Measurements from ENCODE around the gene ASAP2.

The ASAP2 gene

GRCh38 chr2:9232166-9232479 lies 25.5 kb downstream of the ASAP2 start:
- no peak for DNase-seq

- no peak for DNase-seq
These were observed 26.3 kb downstream of the ASAP2 start for GRCh38 chr2:9232886-9233285.

DNA sequence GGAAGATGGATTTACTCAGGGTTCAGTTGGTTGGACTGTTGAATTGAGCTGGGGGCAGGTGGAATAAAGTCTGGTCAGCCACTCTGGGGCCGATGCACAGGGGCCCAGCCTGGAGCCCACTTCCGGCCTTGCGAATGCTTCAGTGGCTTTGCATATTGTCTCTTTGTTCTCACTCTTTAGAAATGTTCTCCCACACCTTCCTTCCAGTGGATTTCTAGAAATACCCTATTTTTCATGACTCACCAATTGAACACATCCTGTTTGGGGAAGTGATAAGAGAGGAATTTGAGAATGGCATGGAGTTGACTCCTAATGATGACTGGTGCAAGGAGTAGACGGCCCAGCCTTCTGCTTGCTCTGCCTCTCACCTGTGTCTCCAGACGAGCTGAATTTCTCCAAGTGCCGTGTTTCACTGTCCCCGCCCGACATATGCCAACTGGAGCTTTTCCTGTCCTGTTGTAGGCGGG lies 28.1 kb downstream of the ASAP2 start:
- no peak for DNase-seq

GRCh38 chr2:9235147-9236044 lies 28.8 kb downstream of the ASAP2 start:
- no peak for DNase-seq

- DNase-seq, result no peak
These were observed 29.4 kb downstream of the ASAP2 start for GRCh38 chr2:9236045-9236344.

GRCh38 chr2:9236867-9237266 lies 30.3 kb downstream of the ASAP2 start:
- DNase-seq, result no peak

- no peak for DNase-seq
These were observed 31.2 kb downstream of the ASAP2 start for GRCh38 chr2:9237831-9238230.

DNA sequence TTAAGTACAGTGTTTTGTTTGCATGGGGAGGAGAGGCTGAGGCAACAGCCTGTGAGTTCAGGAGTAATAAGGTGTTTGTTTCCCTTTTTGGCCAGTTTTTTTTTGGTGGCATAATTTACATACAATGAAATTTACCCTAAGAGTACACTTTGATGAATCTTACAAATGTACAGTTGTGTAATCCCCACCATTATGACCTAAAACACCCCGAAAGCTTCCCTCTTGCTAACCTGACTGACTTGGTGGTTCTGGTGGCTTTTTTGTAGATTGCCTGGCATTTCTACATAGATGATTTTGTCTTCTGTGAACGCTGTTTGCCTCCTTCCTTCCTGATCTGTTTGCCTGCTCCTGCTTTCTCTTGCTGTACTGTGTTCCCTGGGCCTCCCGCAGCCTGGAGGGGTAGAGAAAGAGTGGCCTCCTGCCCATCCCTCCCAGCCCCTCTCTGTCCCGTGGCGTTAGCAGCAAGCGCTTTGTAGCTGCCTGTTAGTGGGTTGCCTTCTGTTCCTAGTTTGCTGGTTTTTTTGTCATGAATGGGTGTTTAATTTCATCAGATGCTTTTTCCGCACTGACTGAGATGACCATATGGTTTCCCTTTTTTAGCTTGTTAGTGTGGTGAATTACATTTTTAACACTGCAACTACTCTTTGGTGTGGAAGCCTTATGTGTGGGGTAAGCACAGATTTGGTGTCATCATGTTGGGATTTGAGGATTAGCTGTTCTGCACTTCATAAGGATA lies 32.1 kb downstream of the ASAP2 start:
- no peak for DNase-seq

GRCh38 chr2:9239616-9240015 lies 33.0 kb downstream of the ASAP2 start:
- no peak for DNase-seq

DNA sequence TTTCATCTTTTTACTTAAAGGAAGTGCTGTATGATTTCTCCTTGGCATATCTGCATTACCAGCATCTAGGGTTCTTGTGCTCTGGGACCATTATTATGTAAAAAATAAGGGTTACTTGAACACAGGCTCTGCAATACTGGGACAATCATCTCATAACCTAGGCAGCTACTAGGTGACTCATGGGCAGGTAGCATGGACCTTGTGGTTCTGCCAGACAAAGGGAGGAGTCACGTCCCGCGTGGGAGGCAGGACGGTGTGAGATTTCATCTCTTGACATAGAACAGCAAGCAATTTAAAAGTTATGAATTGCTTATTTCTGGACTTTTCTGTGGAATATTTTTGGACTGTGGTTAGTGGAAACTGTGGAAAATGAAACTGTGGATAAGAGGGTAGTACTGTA lies 34.1 kb downstream of the ASAP2 start:
- DNase-seq, result no peak

GRCh38 chr2:9241233-9241632 lies 34.6 kb downstream of the ASAP2 start:
- no peak for DNase-seq

DNA sequence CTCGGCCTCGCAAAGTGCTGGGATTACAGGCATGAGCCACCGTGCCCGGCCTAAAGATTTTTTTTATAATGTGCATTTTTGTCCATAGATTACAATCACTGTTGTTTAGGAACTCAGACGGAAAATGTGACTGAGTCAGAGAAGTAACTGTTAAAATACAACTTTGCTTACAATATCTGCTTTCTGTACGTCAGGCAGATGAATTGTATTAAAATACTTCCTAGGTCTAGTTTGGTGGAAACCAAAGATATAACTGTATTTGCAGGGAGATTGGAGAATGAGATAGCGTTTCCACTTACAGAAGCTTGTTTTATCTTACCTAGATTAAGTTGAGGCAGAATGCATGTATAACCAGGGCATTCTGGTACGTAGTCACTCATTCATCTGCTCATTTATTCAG lies 36.7 kb downstream of the ASAP2 start:
- no peak for DNase-seq

DNA sequence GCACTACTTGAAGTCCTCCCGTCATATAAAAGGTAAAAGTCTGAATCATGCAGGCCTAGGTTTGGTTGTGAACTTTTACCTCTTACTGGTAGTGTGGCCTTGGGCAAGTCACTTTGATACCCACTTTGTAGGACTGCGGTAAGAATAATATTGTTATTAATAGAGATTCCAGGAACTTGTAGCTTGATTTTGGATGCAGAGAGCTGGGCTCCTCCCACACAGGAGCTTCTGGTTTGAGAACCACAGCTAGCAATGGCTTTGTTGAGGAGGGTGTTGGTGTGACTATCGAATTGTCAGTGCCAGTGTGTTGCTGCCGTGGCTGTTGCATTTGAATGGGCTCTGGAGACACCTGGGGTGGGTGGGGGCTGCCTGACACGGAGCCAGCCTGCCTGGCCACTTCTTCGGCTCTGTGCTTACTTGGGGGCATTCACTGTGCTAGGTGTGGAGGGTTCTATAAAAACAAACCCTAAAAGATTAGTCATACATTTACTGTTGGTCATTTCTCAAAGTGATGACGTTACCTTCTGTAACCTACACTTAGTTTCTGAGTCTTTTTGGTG lies 38.5 kb downstream of the ASAP2 start:
- DNase-seq, result no peak

GRCh38 chr2:9247177-9247576 lies 40.6 kb downstream of the ASAP2 start:
- no peak for DNase-seq

- DNase-seq, result no peak
These were observed 41.2 kb downstream of the ASAP2 start for GRCh38 chr2:9247786-9248185.

DNA sequence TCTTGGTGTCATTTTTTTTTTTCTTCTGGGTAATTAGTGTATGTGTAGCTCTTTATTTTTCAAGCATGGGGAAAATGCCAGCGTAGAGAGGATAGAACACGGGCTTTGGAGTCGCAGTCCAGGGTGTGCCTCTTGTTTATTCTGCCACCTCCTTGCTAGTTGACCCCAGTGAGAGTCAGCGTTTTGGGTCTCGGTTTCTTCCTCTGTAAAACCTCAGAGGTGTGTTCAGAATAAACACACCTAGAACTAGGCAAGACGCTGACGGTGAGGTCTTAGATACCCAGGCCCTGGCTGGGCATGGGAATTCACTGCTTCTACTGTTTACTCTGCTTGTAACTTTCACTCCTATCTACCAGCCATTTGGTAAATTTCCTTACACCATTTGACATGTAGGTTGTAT lies 41.8 kb downstream of the ASAP2 start:
- no peak for DNase-seq

DNA sequence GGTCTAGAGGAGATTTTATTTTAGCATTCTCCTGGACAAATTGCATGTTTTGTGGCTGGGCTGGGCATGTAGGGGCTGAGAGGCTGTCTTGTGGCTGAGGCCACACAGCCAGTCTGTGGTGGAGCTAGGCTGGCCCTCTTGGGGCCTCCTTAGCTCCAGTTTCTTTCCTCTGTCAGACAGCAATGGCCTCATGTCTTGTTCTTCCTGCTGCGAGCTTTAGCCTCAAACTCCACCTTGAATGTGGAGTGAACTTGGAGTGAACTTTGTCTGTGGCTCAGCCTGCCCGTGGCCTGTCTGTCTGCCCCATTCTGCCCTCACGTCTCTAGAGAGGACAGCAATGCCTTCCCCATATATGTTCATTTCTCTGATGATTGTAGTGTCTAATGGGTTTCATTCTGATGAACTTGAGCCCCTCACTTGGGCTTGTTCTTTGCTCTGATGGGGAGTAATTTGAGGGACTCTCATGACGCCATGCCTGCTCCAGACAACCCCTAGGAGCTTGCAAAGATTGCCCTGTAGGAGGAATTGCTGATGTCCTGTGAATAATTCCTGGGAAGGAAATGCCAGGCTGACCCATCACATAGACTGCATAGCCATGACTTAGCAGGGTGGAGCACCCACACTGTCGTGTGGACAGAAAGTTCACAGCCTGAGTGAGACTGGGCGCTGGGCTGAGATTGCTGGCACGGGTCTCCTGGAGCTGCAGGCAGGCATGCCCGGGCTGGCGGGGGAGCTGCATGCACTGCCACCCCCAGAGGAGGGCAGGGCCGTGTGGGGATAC lies 42.6 kb downstream of the ASAP2 start:
- no peak for DNase-seq

- no peak for DNase-seq
These were observed 43.5 kb downstream of the ASAP2 start for GRCh38 chr2:9250091-9250490.

DNA sequence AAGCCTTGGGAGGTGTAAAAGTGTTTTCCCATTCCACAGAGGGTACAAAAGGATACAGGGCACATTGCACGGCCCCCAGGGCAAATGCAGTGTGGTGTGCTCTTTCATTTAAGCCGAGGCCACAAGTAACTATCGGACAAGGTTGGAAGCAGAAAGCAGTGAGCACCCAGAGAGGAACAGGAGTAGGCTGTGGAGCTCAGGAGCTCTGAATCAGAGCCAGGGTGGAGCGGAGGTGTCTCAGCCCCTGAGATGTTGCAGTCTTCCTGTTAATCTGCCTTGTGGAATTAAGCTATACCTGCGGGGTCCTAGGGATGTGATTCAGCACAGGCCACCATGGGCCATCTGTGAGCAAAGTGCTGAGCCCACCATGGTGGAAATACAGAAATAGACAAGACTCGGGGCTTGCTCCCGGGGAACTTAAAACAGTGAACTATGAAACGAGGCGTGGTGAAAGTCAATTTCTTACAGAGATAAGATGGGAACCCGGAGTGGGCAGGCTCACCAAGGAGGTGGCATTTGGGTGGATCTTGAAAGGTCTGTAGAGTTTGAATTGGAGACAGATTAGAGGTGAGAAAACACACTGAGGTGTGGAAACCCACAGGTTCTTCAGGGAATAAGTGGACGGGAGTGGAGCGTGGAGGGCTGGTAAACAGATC lies 44.0 kb downstream of the ASAP2 start:
- no peak for DNase-seq

GRCh38 chr2:9251154-9252001 lies 44.8 kb downstream of the ASAP2 start:
- DNase-seq, result no peak

DNA sequence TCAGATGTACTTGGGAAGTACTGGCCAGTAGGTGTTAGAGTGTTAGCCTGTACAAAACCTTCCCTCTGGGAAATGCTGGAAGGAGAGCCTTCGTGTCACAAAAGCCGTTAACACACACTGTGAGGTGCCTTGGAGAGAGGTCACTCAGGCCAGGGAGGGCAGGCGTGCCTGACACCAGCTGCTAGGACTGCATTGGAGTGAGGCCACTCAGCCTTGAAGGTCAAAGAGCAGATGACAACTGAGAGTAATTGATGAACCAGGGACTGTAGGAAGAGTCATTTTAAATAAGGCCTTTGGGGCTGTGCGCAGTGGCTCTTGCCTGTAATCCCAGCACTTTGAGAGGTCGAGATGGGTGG lies 45.4 kb downstream of the ASAP2 start:
- no peak for DNase-seq

DNA sequence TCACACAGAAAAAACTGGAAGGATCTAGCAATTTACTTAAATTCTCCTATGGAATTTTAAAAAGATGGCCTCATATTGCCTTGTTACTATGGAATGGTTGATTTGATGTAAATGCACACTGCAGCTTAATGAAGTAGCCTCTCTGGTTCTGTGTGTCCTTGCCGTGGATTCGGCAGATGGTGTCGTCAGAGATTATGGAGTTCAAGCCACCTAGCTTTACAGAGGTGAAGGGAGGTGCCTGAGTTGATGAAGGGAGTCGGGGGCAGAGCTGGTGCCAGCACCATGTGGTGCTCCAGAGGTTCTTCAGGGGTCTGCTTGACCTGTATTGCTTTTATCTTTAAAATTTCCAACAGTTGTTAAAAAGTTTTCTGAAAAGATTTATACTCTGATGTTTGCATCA lies 48.8 kb downstream of the ASAP2 start:
- DNase-seq, result no peak

Data from 8988T (cell line).